GM23248 (cell line): ENCODE data around the gene FUT9.

Experiments used
- EZH2 ChIP-seq: fragments of 200-600 bp; sonication (generic); IDR thresholded peaks from 2 replicates; pipeline ENCODE4 v1.6.1; 2018; ENCODE audit warnings: antibody characterized with exemption, mild to moderate bottlenecking; ENCODE audit not compliant: insufficient read depth, poor library complexity, severe bottlenecking
- EZH2phosphoT487 ChIP-seq: fragments of 200-600 bp; sonication (generic); IDR thresholded peaks from 2 replicates; pipeline ENCODE4 v1.6.1; 2018; ENCODE audit warnings: antibody characterized with exemption, moderate library complexity, mild to moderate bottlenecking, low read depth; ENCODE audit not compliant: insufficient read depth

- TF ChIP-seq EZH2 = no peak
- TF ChIP-seq EZH2phosphoT487 = no peak
These were observed 140.7 kb downstream of the FUT9 start for GRCh38 chr6:96156425-96156824.
